LHCN-M2 (cell line): Measurements from ENCODE around the gene HABP4. TPM values are rescaled to one million over a fixed set of nuclear protein-coding genes. Genes with fewer than 3 reads are reported as not detected.

ENCODE experiments used
- DNase-seq: peaks from one replicate; pipeline ENCODE4 v3.0.0-alpha.2; 2012; ENCODE audit warnings: low read depth
- total RNA-seq: library from RNA; depleted of rRNA; stranded (reverse); fragments of >200 nt; gene quantifications from 2 replicates; pipeline ENCODE4 v1.2.3, GENCODE V29; 2014

The HABP4 gene
- total RNA-seq, 1 experiment from 2014 or later, result 14.5 TPM

- no peak for DNase-seq
Observed at GRCh38 chr9:96435345-96435744, 14.6 kb upstream of the HABP4 start.

- DNase-seq, result no peak
Observed at GRCh38 chr9:96436063-96436455, 13.9 kb upstream of the HABP4 start.

GRCh38 chr9:96436456-96437126 is 13.4 kb upstream of the HABP4 start:
- DNase-seq, result no peak

- DNase-seq, result no peak
Observed at GRCh38 chr9:96437454-96437853, 12.5 kb upstream of the HABP4 start.

- DNase-seq, result no peak
Observed at GRCh38 chr9:96440671-96441199, 9.2 kb upstream of the HABP4 start.

GRCh38 chr9:96441798-96442445 is 8.0 kb upstream of the HABP4 start:
- peak; percentile 28 for DNase-seq

- peak; percentile 13 for DNase-seq
Observed at GRCh38 chr9:96442491-96442890, 7.5 kb upstream of the HABP4 start.

GRCh38 chr9:96447406-96447805 is 2.6 kb upstream of the HABP4 start:
- DNase-seq, result no peak

GRCh38 chr9:96448546-96449170 is 1.3 kb upstream of the HABP4 start:
- DNase-seq, result no peak

GRCh38 chr9:96449523-96449844 is 485 bp upstream of the HABP4 start:
- DNase-seq, result no peak

- peak; percentile 15 for DNase-seq
Observed at GRCh38 chr9:96450613-96451528, 902 bp downstream of the HABP4 start.

- peak; percentile 50 for DNase-seq
Observed at GRCh38 chr9:96453625-96454024, 3.7 kb downstream of the HABP4 start.

GRCh38 chr9:96457266-96457665 is 7.3 kb downstream of the HABP4 start:
- no peak for DNase-seq

- DNase-seq, result no peak
Observed at GRCh38 chr9:96458226-96458625, 8.3 kb downstream of the HABP4 start.

GRCh38 chr9:96459268-96460007 is 9.5 kb downstream of the HABP4 start:
- DNase-seq, result no peak

- no peak for DNase-seq
Observed at GRCh38 chr9:96460470-96460869, 10.5 kb downstream of the HABP4 start.

GRCh38 chr9:96460882-96461281 is 10.9 kb downstream of the HABP4 start:
- DNase-seq, result no peak

GRCh38 chr9:96461336-96461735 is 11.4 kb downstream of the HABP4 start:
- DNase-seq, result no peak

GRCh38 chr9:96462541-96462940 is 12.6 kb downstream of the HABP4 start:
- no peak for DNase-seq

GRCh38 chr9:96464426-96464825 is 14.5 kb downstream of the HABP4 start:
- no peak for DNase-seq

GRCh38 chr9:96467784-96468183 is 17.8 kb downstream of the HABP4 start:
- no peak for DNase-seq
